Activated CD4-positive, alpha-beta T cell treated with anti-CD3 and anti-CD28 coated beads, Interleukin-10, Interleukin-2, amounts not matched to agents 100 ng/mL and 50 ng/mL, durations not matched to agents 16 hours and 8 hours (primary cell): ENCODE results near the gene WNT9A.

Experiments
- DNase-seq: peaks from one replicate; pipeline ENCODE4 v3.0.0-alpha.2; 2020

Gene WNT9A

GRCh38 chr1:227907439-227908015 lies 40.2 kb downstream of the WNT9A start:
- DNase-seq: no peak

- no peak for DNase-seq
These were observed 41.1 kb downstream of the WNT9A start for GRCh38 chr1:227906550-227907071.

- no peak for DNase-seq
These were observed 41.9 kb downstream of the WNT9A start for GRCh38 chr1:227905573-227906487.

GRCh38 chr1:227904541-227905335 lies 43.0 kb downstream of the WNT9A start:
- DNase-seq: no peak

GRCh38 chr1:227903614-227904501 lies 43.9 kb downstream of the WNT9A start:
- DNase-seq: no peak

- DNase-seq: no peak
These were observed 44.6 kb downstream of the WNT9A start for GRCh38 chr1:227903061-227903521.

GRCh38 chr1:227902641-227902990 lies 45.1 kb downstream of the WNT9A start:
- no peak for DNase-seq

- peak; percentile 11 for DNase-seq
These were observed 45.7 kb downstream of the WNT9A start for GRCh38 chr1:227901906-227902640.

GRCh38 chr1:227901239-227901905 lies 46.4 kb downstream of the WNT9A start:
- DNase-seq: no peak

- no peak for DNase-seq
These were observed 47.1 kb downstream of the WNT9A start for GRCh38 chr1:227900571-227901051.

- DNase-seq: no peak
These were observed 47.8 kb downstream of the WNT9A start for GRCh38 chr1:227899820-227900449.

- DNase-seq: no peak
These were observed 48.5 kb downstream of the WNT9A start for GRCh38 chr1:227899141-227899819.

- DNase-seq: no peak
These were observed 49.1 kb downstream of the WNT9A start for GRCh38 chr1:227898502-227899140.

GRCh38 chr1:227897704-227898438 lies 49.9 kb downstream of the WNT9A start:
- DNase-seq: no peak

GRCh38 chr1:227896710-227897655 lies 50.7 kb downstream of the WNT9A start:
- DNase-seq: no peak

- DNase-seq: no peak
These were observed 51.7 kb downstream of the WNT9A start for GRCh38 chr1:227895828-227896685.
